ENCODE results near the gene BTBD8.

BTBD8 gene

GRCh38 chr1:92201973-92202372, 121.8 kb downstream of the BTBD8 start:
- no peak for DNase-seq

- no peak for DNase-seq
These were observed 123.0 kb downstream of the BTBD8 start for GRCh38 chr1:92203105-92203504.

DNA sequence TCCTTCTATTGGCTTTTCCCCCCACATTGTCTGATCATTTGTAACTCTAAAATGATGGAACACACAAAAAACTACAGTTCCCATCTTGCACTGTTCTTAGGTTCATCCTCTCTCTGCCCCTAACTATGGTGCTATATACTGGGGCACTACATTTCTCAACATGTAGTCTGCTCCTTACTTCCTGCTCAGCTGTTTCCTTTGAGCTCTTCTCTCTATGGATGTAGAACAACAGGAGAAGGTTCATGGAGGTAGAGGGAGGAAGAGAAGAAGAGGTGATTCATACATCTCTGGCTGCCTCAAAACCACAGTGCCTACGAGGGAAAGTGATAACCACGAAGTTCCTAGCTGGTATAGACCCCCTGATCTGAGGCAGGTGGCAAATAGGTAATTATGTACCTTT, 130.6 kb downstream of the BTBD8 start:
- no peak for DNase-seq

DNA sequence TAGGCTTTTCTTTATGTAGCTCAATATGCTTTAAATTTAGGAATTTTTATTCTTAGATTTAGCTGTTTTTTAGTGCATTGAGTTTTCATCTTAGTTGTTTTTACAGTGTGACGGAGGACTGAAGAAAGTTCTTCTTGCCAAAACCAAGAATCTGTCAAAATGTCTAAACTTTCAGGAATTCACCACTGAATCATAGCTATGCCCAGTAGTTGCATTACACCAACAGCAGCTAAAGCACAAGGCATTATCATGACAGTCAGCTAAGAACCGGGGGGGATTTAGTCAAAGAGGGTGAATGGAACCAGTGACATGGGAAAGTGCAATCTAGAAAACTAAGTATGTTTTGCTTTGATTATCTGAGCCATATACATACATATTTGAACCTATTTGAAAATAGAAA, 131.0 kb downstream of the BTBD8 start:
- DNase-seq: no peak

DNA sequence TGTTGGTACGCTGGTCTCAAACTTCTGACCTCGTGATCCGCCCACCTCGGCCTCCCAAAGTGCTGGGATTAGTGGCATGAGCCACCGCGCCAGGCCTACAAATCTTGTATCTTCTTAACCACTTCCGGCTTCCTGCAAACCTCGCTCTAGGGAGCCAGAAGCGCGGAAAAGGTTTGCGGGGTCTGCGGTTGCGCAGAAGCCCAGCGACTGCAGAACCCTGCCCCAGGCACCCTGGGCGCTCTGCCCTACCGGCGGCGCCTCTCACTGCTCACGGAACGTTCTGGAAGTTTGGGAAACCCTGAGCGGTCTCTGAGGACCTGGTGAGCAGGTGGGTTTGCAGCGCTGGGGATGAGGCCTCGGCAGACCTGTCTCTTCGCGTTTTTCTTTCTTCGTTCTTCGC, 137.6 kb downstream of the BTBD8 start, which contains the start of gene C1orf146:
Gene C1orf146, plus strand, starts transcription at position 195 of the 400 bp plus-strand sequence. CDS start 13,506 bp downstream, outside the sequence.
- DNase-seq: no peak

DNA sequence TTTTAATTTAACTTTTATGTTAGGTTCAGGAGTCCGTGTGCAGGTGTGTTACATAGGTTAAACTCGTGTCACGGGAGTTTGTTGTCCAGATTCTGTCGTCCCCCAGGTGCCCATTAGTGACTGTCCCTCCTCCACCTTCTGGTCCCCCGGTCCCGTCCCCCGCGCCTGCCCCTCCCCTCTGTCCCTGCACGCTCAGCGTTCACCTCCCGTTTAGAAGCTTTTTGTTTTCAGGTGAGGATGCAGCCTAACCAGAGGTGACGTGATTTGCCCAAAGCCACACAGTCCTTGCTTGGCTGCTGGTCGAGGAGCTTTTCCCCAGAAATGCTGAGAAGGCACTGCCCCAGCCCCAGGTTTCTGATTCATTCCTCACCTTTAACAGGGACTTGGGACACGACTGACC, 138.4 kb downstream of the BTBD8 start:
- DNase-seq: no peak

DNA sequence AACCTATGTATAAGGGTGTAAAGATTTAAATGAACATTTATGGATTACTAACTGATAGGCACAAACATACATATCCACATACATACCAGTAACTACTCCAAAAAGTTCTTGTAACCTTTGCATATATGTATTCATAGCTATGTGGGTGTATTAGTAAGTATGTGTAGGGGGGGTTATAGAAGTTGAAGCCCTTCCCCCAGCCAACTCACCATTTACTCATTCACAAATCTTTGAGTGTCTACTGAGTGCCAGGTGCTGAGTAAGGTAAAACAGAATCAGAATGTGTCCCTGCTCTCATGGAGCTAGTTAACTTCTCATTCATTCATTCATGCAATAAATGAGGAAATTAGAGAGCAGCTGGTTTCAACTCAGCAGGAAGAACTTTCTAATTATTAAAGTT, 138.9 kb downstream of the BTBD8 start:
- no peak for DNase-seq

- no peak for DNase-seq
These were observed 148.3 kb downstream of the BTBD8 start for GRCh38 chr1:92228401-92228800.

- no peak for DNase-seq
These were observed 150.6 kb downstream of the BTBD8 start for GRCh38 chr1:92230736-92231135.
